ENCODE data around the gene ICE2.

DNA sequence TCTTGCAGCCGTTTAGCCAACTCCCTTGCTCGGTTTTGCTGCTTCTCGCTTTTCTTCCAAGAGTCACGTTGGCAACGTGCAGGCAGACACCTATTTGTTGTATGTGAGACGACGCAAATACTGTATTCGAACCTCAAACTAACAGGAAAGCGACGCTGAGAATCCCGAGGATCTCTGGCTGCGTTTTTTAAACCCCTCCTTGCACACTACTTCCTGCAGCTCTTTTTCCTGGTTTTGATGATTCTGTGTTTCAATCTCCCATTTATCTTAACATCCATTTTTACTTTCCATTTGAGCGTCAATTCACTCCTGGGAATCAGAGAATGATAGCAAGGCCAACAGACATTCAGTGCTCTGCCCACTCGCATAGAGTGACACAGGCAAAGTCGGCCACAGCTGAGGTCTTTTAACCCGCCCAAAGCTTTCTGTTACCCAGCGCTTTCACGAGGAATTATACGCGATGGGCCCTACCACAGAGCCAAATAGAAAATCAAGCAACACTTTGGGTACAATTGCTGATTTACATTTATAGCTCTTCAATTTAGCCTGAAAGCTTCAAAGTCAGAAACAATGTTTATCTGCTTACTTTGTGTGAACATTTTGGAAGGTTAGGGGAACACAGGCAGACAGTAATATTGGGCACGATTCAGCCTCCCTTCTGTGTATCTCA is 79.6 kb downstream of the ICE2 start:
- TF ChIP-seq, protein P1, sequence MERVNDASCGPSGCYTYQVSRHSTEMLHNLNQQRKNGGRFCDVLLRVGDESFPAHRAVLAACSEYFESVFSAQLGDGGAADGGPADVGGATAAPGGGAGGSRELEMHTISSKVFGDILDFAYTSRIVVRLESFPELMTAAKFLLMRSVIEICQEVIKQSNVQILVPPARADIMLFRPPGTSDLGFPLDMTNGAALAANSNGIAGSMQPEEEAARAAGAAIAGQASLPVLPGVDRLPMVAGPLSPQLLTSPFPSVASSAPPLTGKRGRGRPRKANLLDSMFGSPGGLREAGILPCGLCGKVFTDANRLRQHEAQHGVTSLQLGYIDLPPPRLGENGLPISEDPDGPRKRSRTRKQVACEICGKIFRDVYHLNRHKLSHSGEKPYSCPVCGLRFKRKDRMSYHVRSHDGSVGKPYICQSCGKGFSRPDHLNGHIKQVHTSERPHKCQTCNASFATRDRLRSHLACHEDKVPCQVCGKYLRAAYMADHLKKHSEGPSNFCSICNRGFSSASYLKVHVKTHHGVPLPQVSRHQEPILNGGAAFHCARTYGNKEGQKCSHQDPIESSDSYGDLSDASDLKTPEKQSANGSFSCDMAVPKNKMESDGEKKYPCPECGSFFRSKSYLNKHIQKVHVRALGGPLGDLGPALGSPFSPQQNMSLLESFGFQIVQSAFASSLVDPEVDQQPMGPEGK (CRISPR knock-in tag; IDR thresholded peaks at IDR 0.05; ENCODE audit: borderline replicate concordance), result no peak
- no peak for TF ChIP-seq CSDC2 (CRISPR knock-in tag; IDR thresholded peaks at IDR 0.05)
- no peak for TF ChIP-seq TCF4 (CRISPR knock-in tag; IDR thresholded peaks at IDR 0.05; ENCODE audit: borderline replicate concordance)
- no peak for TF ChIP-seq TSHZ2 (CRISPR knock-in tag; IDR thresholded peaks at IDR 0.05)
- TF ChIP-seq RARB (CRISPR knock-in tag; IDR thresholded peaks at IDR 0.05), result no peak
- no peak for TF ChIP-seq ZNF70 (CRISPR knock-in tag; IDR thresholded peaks at IDR 0.05)
- TF ChIP-seq ARNTL (CRISPR knock-in tag; IDR thresholded peaks at IDR 0.05; ENCODE audit: borderline replicate concordance, low read depth), result no peak
- TF ChIP-seq CREB5 (CRISPR knock-in tag; IDR thresholded peaks at IDR 0.05; ENCODE audit: low read depth), result no peak
